GF-D8 (cell line): ENCODE data around the gene TRIM65.

ENCODE experiments used
- DNase-seq: peaks from one replicate; lab custom pipeline; 2025; lab: John Stamatoyannopoulos, UW

Gene TRIM65

DNA sequence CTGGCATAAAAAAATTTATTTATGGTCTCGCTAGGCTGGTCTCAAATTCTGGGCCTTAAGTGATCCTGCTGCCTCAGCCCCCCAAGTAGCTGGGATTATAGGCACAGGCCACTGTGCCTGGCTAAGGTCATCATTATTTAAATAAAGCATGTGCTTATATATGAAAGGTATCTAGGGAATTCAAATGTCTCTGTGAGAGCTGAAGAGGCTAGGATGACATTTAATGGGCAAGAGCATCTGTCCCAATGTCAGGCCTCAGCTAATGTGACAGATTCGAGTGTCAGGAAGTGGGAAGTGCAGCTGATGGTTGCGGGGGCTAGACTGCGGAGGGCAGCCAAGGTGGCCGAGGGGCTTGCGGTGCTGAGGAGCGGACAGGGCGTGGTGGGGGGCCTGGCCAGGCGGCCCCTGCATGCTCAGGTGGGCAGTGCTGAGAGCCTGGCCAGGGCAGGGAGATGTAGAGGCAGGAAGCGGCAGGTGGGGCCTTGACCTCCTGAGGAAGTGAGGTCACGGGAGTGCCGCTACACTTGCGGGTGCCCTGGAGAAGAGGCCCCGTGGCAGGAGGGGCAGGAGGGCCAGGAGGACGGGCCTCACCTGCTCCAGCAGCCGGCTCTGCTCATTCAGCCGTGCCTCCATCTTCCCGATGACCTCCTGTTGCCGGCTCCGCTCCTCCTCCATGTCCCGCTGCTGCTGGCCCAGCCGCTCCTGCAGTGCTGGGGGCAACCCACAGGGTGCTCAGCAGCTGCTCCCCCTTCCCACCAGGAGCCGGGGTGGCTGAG lies 20.6 kb upstream of the TRIM65 start:
- no peak for DNase-seq

DNA sequence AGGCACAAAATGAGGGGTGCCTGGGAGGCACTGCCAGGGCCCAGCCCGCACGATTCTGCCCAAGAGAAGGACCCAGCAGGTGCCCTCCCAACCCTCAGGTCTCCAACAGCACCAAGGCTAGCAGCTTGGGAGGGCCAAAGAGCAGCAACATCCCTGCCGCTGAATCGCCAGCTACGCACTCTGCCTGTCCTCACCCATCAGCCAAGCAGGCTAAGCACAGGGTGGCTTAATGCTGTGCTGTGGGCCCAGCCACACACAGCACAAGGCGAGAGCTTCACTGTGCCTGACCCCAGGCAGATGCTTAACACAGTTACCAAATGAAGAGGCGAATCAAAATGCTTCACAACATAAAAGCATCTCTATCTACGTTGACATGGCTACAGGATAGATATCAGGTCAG lies 18.5 kb upstream of the TRIM65 start:
- DNase-seq: no peak

DNA sequence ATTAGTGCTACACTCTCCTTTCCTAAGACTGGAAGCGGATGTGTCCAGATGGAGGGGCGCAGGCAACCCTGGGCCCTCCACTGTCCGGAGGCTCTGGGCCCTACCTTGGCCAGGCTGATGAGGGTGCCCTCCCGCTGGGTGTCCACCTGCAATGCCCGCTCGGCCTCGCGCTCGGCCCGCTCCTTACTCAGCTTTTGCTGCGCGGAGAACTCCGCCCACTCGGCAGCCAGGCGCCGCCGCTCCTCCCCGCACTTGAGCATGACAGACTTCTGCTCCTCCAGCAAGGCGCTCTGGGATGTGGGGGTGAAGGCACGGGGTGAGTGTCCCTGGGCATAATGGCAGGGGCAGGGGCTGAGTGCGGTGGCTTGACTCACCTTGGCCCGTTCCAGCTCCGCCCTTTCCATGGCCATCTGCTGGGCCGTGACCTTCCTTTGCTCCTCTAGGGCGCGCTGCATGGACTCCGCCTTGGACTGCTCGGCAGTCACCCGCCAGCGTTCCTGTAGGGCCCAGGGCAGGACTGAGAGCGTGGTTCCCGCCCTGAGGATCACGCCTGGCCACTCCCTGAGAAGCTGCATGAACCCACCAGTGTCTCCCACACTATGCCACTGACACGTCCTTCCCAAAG lies 18.0 kb upstream of the TRIM65 start:
- no peak for DNase-seq

DNA sequence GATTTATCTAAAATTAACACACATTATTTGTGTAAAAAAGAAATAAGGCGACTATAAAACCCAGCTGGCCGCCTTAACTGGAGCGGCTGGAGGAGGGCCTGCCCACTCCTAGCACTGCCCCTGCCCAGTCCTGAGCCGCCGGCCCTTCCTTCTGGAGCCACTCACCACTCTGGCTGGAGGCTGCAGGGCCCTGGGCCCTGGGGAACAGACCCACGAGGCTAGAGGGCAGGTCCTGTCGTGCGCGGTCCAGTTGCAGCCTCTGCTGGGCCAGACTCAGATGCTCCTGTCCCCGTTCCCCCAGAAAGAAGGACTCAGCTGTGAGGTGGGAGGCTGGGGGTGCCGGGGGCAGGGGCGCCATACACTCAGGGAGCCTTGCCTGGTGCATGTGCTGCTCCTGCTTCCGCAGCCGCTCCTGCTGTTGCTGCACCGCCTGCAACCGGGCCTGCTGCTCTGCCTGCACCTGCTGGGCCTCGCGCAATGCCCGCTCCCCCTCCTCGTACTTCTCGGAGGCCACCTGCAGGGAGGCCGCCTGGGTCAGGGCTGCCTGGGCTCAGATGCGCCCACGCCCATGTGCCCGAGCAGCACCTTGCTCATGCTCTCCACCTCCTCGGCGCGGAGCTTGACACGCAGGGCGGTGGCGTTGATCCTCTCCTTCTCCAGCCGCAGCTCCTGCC lies 16.9 kb upstream of the TRIM65 start:
- DNase-seq: no peak

DNA sequence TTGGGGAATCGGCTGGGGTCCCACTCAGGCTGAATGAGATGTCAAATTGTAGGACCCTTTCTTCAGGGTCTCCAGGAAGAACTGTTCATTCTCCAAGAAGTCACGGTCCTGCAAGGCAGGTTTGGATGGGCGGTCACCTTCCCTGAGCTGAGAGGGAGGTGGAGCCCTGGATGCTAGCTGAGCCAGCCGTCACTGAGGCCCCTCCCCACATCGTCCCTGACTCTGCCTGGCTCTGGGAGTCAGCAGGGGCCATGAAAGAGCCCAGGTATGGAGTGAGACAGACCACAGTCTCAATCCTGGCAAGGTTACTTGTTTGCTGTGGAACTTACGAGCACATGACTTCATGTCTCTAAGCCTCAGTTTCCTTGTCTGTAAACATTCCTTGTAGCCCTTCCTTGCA lies 13.9 kb upstream of the TRIM65 start:
- DNase-seq: no peak

DNA sequence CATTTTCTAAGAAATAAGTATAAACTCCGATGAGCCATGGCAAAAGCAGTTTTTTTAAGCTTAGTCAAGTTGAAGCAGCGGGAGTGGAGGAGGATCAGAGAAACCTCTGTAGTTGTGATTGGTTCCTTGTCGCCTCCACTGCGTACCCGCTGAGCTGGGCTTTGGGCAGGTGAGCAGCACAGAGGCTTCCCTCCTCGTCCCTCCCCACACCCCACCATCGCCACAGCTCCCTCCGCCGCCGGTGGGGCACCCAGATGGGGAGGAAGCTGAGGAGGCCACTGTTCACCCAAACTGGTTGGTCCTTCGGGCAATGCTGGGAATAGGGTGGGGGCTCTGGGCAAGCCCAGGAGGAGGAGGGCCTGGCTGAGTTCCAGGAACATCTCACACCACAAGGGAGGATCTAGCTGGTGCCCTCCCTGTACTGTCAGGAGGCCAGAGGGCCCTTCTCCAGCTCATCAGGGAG lies 13.1 kb upstream of the TRIM65 start:
- DNase-seq: no peak

DNA sequence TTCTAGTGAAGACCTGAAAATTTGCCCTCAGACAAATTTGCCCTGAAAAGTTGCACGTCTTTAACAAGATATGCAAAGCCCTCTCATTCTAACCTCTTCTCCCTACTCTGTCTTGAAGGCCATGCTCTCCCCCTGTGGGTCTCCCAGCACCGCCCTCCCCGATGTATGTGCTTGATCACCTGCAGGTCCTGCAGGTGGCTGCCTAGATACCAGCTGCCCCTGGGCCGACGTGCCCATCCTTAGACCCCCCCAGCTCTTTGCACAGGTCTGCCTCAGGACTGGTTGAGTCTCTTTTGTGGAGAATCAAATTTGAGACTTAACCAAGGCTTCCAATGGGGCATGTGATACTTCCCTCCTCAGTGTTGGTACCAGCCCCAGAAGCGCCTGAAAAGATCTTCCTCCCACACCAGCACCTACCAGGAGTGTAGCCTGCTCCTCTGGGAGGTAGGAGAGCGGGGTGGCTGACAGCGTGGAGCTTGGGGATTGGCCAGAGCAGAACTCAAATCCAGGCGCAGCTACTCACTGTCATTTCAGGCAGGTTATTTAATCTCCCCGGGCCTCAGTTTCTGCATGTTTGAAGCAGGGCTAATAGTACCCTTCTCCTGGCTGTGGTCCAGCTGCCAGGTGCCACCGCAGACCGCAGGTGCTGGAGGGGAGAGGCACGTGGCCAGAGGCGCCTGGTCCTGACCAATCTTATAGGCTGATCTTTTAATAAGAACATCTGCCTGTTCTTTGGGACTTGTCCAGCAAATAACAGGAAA lies 12.5 kb upstream of the TRIM65 start:
- DNase-seq: no peak

DNA sequence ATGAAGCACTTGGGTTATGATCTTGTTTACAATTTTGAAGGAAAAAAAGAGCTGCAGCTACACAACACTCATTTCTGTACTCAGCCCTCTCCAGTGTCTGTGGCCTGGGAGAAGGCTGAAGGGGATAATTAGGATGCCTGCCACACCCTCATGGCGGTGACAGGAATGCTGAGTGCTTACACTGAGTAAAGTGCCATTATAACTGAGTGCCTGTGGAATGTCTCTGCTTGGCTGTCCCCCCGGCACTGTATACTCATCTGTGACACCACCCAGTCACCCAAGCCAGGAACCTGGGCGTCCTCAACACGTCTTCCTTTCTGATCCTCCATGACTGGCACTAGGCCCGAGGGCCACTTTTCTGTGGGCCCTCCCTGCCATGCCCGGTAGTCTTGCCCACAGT lies 11.4 kb upstream of the TRIM65 start:
- DNase-seq: no peak

DNA sequence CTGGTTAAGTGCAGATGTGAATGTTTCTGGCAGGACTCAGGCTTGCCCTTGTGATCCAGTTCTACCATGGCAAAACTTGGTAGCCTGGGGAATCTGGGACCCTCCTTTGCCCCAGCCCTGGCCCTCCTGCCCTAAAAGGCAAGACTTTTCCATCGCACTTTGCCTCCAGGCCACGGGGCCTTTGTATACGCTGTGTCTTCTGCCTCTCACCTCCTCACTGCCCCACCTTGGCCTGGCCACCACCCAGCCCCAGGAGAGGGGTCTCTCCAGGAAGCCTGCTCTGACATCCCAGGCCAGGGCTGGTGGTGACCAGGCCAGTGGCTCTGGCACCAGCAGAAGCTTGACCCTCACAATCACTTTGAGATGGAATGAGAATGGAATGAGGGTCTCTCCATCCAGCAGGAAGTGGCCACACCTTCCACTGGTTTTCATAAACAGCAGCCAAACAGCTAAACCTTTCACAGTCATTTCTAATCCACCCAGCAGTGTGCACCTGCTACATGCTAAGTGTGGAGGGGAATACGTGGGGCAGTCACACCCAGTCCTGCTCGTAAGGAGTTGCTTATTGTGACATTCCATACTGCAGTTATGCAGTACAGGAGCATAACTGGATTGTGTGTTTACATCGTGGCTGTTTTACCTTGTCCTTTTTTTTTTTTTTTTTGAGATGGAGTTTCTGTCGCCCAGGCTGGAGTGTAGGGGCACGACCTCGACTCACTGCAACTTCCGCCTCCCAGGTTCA lies 9.6 kb upstream of the TRIM65 start:
- no peak for DNase-seq

DNA sequence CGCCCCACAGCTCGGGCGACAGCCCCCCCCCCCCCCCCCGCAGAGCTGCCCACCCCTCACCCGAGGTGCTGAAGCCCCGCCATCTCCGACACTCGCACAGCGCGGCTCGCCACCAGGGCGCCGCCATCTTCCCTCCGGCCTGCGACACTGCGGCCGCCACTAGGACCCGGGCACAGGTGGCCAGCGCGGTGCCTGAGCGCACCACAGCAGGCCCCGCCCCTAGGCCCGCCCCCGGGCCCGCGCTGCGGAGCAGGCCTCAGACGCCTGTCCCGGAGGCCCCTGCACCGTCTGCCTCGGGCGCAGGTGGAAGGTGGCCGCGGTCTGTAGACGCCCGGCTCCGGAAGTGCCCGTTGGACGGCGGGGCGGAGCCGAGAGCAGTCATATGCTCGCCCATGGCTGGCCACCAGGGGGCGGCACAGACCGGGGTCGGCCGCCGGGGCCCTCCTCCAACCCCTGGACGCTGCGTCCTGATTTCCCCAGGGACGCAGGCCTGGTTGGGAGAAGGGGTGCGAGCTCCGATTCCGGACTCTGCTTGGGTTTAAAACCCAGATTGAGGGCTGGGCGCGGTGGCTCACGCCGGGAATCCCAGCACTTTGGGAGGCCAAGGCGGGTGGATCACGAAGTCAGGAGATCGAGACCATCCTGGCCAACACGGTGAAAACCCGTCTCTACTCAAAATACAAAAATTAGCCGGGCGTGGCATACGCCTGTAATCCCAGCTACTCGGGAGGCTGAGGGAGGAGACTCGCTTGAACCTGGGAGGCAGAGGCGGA lies 8.2 kb upstream of the TRIM65 start, which contains the start of gene MRPL38:
MRPL38 (minus strand) TSS at position 136 of the 773 bp plus-strand sequence; CDS start at position 127, 9 bp downstream.
- peak; percentile 87 for DNase-seq

DNA sequence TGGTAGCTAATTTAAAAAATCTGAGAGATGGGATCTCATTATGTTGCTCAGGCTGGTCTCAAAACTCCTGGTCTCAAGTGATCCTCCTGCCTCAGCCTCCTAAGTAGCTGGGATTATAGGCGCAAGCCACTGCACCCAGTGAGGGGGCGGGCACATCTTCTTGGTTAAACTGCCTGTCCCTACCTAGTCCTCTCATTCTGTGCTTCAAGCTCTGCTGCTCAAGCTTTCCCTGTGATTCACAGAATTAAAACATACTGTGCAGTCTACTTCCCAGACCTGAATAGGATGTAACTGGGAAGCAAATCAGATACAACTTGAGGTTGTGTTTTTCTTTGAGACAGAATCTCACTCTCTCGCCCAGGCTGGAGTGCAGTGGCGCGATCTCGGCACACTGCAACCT lies 5.7 kb upstream of the TRIM65 start:
- DNase-seq: no peak

DNA sequence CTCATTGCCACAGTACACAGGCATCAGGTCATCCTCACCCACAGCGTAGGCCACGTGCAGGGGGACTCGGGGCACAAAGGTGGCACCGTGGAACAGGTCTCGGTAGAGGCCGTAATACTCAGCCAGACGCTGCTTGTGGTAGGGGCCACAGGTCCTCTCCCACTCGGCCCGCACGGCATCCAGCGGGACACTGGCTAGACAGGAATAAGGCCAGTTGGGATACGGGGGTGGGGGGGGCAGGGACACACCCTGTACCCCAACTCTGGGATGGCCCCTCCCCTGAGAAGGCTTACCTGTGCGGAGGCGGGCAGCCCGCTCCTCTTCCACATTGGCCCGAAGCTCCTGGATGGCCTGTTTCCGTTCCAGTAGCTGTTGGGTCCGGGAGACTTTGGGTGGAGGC lies 5.0 kb upstream of the TRIM65 start:
- no peak for DNase-seq

DNA sequence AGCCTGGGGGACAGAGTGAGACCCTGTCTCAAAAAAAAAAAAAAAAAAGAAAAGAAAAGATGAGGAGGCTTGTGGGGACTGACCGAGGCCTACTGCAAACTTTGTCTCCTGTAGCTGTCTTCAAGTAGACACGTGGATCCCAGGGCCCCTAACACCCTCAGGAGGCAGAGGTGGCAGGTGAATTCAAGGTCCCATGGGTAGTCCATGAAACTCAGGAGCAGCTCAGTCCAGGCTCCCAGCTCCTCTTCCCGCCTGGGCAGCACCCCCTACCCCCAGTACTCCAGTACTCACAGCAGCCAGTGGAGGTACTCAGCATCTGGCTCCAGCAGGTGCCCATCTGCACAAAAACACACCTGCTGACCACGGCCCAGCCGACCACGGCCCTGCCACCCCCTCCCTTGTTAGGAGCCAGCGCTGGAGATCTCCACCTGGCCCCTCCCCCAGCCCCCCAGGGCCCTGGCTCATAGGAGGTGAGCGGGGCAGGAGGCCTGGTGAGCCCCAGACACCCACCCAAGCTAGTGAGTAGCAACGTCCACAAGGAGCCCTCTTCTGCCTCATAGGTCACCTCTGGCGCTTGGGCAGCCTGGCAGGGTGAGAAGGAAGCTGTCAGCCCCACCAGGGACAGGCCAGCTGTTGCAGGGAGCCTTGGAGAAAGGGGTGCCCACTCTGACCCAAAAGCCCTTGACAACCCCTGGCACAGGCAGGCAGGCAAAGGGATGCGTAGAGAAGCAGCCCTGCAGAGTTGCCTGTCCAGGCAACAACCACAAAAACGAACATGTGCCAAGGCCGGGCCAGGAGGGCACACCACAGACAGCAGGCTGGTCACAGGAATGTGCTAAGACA lies 4.2 kb upstream of the TRIM65 start:
- DNase-seq: no peak

DNA sequence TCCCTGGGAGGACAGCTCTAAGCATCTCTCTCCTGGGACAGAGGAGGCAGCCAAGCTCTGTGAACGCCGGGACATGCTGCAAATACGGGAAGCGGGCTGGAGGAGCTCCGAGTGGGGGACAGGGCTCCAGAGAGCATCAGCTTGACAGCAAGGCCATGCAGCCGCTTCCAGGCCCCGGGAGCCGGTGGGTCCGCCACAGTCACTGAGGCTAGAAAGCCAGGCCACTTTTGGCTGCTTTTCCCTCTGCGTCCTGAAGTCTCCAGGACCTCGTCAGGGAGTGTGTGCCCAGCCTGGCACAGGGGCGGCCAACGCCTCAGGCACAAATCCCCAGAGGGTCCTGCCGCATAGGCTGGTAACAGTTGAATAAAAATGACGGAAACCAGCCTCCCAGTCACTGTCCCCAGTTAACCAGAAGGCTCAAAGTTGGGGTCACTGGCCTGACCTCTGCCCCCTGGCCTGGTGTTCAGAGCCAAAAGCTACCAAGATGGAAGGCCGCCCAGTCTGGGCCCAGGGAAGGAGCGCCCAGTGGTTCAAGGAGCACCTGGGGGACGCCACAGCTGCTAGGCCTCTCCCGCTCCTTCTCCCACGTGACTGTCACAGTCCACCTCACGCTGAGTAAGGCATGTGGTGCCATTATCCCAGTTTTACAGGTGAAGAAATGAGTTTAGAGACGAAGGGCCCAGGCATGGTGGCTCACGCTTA lies 3.2 kb upstream of the TRIM65 start:
- no peak for DNase-seq

DNA sequence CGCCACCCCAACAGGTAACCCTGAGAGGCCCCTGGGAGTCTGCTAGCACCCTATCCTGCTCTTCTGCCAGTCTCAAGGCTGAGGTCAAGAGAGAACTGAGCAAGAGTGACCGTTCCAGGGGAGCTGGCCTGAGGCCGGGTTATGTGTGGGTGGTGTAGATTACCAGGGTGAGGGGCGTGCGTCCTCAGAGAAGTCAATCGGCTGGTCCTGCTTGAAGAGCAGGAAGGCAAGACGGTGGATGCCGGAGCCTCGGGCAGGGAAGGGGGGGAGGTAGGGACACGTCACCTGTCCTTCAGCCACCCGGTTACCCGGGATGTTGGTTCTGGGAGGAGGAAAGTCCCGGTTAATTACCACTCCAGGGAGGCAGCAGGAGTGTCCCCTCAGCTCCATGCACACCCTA lies 2.6 kb upstream of the TRIM65 start:
- DNase-seq: no peak

DNA sequence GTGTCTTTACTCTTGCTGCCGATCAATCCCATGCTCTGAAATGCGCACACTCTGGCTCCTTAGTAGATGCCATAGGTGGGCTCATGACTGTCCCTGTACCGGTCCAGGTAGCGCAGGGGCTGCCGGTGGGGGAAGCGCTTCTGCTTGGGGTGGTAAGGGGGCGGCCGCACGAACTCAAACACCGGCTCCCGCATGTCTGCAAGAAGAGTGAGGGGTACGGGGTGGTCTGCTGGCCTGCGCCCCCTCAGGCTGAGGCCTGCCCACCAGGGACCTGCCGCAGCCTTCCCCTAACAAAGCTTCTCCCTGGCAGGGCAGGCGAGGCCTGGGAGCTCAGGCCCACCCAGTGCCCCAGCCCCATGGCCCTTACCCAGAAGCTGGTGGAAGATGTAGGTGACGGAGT lies 2.0 kb upstream of the TRIM65 start:
- no peak for DNase-seq

DNA sequence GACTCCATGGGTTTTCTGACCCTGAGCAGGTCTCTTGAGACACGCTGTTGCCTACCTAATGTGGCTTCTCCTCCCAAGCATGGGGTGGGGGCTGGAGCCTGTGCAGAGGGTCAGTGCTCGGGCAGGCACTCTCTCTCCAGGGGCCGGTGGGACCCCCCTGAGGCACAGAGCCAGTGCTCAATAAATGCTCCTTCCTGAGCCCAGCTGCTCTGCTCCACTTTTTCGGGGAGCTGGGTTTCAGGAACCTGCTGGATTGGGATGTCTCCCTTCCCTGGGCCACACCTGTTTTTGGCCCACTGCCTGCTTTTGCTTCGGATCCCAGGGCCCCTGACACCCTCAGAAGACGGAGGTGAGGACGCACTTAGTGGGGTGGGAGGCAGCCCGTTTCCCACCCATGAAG lies 1.3 kb upstream of the TRIM65 start:
- DNase-seq: no peak

DNA sequence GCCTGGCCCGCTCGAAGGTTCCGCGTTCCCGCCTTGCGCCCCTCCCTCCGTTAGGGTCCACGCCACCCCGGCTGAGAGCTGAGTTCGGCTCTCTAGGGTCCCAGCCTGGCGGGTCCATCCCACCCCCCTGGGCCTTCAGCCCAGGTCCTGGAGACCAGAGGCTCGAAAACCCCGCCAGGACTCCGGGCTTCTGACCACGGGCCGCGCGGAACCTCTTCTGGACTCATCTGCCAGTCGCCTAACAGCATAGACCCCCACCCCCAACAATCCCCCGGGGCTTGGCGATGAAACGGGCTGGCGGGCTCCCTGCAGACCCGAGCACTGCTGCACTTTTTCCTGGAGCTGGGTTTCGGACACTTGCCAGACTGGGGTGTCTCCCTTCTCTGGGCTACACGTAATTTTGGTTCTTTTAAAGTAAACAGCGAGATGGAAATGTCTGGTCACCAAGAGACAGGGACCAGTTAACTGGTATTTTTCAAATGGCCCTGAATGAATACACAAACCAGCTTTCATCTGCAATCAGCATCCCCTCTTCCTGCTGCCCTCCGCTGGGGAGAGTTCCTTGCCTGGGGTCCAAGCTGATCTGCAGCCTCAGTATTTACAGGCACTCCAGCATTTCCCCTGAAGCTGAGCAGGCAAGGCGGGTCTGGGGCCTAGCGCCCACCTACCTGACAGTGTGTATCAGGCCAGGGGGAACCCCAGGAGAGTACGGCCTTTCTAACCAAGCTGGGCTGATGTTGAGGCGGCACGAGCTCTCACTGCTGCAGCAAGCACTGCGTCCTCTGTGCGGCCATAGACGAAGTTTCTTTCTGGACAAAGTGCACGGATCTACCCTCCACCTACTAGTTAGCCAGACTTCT lies 639 bp upstream of the TRIM65 start:
- no peak for DNase-seq
